Activated naive CD8-positive, alpha-beta T cell (primary cell): Measurements from ENCODE around the gene PRSS38.
"Not testable (repeated sequence)": the region's sequence is repeated elsewhere in the genome, so short reads cannot be mapped to it uniquely, and the experiment has no call there.

Experiments used
- H3K27ac Mint-ChIP-seq: one replicate; pipeline ENCODE4 v1.8.0; 2021; ENCODE audit warnings: mixed read lengths
- H3K27me3 Mint-ChIP-seq: one replicate; pipeline ENCODE4 v1.8.0; 2021; ENCODE audit warnings: mixed read lengths
- H3K36me3 Mint-ChIP-seq: one replicate; pipeline ENCODE4 v1.8.0; 2021; ENCODE audit warnings: mixed read lengths
- H3K4me1 Mint-ChIP-seq: one replicate; pipeline ENCODE4 v1.8.0; 2021; ENCODE audit warnings: low read depth, mixed read lengths
- H3K4me3 Mint-ChIP-seq: one replicate; pipeline ENCODE4 v1.8.0; 2021; ENCODE audit warnings: mild to moderate bottlenecking, mixed read lengths
- H3K9me3 Mint-ChIP-seq: one replicate; pipeline ENCODE4 v1.8.0; 2021; ENCODE audit warnings: low read depth, mixed read lengths

PRSS38 gene

DNA sequence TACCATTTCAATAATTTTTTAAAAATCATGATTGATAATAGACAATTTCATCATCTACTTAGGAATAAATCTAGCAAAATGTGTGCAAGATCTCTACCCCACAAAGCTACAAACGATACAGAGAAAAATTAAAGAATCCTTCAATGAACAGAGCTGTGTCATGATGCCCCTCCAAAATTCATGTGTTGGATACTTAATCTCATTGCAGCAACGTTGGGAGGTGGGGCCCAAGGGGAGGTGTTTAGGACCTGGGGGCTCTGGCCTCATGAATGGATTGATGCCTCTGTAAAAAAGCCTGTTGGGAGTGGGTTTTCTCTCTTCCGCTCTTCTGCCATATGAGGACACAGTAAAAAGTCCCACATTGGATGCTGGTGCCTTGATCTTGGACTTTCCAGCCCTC, 54.9 kb downstream of the PRSS38 start:
- Mint-ChIP-seq H3K9me3 (peaks cover 6% of the 10 kb centered on the region), H3K27ac (peak overlapping the region; percentile 64), H3K27me3 (no peaks in the 10 kb centered on the region), H3K4me1 (peaks cover 45% of the 10 kb centered on the region), H3K4me3 (peak overlapping the region; percentile 72), H3K36me3 (peaks cover 3% of the 10 kb centered on the region)

DNA sequence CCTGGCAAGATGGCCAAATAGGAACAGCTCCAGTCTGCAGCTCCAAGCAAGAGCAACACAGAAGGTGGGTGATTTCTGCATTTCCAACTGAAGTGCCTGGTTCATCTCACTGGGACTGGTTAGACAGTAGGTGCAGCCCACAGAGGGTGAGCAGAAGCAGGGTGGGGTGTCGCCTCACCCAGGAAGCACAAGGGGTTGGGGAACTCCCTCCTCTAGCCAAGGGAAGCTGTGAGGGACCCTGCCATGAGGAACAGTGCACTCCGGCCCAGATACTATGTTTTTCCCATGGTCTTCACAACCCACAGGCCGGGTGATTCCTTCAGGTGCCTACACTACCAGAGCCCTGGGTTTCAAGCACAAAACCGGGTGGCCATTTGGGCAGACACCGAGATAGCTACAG, 56.4 kb downstream of the PRSS38 start:
- H3K4me3 Mint-ChIP-seq, result peak overlapping the region; percentile 44
- H3K27ac Mint-ChIP-seq, result not testable (repeated sequence)

DNA sequence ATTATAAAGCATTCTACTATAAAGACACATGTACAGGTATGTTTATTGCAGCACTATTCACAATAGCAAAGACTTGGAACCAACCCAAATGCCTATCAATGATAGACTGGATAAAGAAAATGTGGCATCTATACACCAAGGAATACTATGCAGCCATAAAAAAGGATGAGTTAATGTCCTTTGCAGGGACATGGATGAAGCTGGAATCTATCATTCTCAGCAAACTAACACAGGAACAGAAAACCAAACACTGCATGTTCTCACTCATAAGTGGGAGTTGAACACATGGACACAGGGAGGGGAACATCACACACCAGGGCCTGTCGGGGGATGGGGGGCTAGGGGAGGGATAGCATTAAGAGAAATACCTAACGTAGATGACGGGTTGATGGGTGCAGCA, 62.3 kb downstream of the PRSS38 start:
- H3K9me3 Mint-ChIP-seq, H3K36me3 Mint-ChIP-seq, H3K4me3 Mint-ChIP-seq, H3K4me1 Mint-ChIP-seq, H3K27me3 Mint-ChIP-seq, H3K27ac Mint-ChIP-seq: not testable (repeated sequence)

More for the DNA sequence above, 56.4 kb downstream of the PRSS38 start:
- peaks cover 45% of the 10 kb centered on the region for H3K4me1 Mint-ChIP-seq
- not testable (repeated sequence) for H3K27me3 Mint-ChIP-seq, H3K36me3 Mint-ChIP-seq, H3K9me3 Mint-ChIP-seq

DNA sequence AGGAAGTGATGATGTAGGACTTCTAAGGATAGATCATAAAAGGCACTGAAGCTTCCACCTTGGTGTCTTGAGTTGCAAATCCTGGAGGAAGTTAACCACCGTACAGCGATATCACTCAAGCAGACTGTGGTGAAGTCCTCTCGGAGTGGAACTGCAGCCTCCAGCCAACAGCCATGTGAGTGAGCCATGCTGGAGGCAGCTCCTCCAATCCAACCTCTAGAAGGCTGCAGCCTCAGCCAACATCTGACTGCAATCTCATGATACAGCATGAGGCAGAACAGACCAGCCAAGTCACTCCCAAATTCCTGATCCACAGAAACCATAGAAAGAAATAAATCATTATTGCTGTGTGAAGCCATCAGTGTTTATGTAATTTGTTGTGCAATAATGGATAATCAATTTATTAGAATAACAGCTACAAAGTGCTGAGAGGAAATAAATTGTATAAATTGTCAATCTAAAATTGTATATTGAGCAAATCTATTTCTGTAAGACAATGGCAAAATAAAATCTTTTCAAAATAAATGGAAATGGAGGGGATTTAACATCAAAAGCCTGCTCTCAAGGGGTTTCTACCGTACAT, 65.0 kb downstream of the PRSS38 start:
- Mint-ChIP-seq H3K4me3 (no peak overlapping the region), H3K27ac (no peak overlapping the region), H3K36me3 (no peaks in the 10 kb centered on the region), H3K9me3 (no peaks in the 10 kb centered on the region), H3K4me1 (peaks cover 11% of the 10 kb centered on the region), H3K27me3 (no peaks in the 10 kb centered on the region)

DNA sequence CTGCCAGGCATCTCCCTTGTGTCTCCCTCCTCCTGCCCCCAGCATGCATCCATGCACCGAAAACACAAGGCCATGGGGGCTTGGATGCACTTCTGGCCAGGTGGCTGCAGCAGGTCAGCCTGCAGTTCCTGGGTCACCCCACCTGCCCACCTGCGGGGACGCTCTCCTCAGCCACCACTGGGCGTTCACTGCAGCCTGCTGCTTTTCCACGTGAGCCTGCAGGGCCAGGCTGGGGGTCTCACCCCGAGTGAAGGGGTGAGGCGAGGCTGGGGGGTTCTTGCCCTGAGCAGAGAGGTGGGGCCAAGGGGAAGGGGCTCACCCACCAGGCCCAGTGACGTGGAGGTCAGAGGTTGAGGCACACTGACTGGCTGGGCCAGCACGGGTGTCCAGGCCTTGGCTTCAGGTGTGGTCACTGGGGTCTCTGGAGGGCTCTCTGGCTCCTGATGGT, 67.6 kb downstream of the PRSS38 start:
- Mint-ChIP-seq H3K27me3 (no peaks in the 10 kb centered on the region), H3K4me1 (peaks cover 18% of the 10 kb centered on the region), H3K27ac (no peak overlapping the region), H3K4me3 (no peak overlapping the region), H3K9me3 (no peaks in the 10 kb centered on the region), H3K36me3 (no peaks in the 10 kb centered on the region)

DNA sequence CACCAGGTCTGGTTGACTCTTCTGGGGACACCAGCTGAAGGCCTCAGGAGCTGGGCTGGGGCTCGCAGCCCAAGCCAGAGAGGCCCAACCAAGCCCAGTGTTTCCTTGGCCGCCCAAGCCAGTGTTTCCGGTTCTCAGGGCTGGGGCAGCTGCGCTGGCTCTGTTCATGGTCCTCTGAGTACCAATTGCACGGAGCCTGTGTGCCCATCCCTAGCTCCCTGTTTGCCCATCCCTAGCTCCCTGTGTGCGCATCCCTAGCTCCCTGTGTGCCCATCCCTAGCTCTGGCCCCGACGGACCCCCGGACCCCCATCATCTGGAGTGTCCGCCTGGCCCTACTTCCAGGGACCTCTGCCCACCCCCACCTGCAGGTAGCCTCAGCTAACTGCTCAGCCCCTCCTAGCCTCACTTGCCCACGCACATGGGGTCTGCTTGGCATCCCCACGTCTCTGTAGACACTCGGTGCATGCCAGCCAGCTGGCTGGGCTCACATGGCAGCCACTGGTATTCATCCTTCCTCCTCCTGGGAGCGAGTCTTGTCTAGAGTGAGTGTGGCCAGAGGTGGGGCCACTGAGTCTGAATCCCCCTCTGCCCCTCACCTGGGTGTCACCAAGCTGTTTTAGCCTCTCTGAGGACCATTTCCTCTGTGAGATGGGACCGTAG, 68.3 kb downstream of the PRSS38 start:
- Mint-ChIP-seq H3K36me3 (no peaks in the 10 kb centered on the region), H3K4me3 (no peak overlapping the region), H3K27ac (no peak overlapping the region), H3K9me3 (no peaks in the 10 kb centered on the region), H3K4me1 (peaks cover 18% of the 10 kb centered on the region), H3K27me3 (no peaks in the 10 kb centered on the region)

DNA sequence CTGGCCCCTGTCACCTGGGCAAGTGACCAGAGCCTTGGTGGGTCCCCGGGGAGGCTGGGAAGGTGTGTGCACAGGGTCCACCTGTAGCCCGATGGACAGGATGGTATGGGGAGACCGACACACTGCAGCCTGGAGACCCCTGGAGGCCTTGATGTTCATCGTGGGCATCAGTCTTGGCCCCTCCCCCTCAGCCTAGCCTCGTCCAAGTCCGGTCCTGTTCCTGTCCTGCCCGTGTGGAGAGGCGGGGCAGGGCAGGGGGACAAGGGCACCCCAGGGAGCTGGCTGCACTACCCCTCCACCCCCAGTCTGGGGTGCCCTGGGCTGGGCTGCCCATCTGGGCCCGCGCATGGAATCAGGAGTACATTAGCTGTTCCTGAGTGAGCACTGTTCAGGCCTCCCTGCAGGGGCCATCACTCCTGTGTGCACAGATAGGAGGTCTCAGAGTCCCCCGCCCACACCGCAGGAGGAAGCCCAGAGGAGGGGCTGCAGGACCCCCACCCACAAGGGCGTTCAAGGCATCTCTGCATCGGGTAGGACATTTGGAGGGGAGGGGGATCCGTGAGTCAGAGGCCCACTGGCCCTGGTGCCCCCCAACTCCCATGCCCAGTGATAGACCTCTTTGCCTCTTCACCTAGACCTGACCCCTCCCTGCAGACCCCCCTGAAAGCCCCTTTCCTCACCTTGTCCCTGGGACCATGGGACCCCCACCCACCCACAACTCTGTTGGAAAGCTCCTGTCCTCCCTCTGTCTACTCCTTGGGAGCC, 69.1 kb downstream of the PRSS38 start:
- no peaks in the 10 kb centered on the region for H3K27me3 Mint-ChIP-seq
- H3K9me3 Mint-ChIP-seq, result no peaks in the 10 kb centered on the region
- no peaks in the 10 kb centered on the region for H3K36me3 Mint-ChIP-seq
- no peak overlapping the region for H3K4me3 Mint-ChIP-seq
- H3K27ac Mint-ChIP-seq, result no peak overlapping the region
- H3K4me1 Mint-ChIP-seq, result peaks cover 19% of the 10 kb centered on the region

DNA sequence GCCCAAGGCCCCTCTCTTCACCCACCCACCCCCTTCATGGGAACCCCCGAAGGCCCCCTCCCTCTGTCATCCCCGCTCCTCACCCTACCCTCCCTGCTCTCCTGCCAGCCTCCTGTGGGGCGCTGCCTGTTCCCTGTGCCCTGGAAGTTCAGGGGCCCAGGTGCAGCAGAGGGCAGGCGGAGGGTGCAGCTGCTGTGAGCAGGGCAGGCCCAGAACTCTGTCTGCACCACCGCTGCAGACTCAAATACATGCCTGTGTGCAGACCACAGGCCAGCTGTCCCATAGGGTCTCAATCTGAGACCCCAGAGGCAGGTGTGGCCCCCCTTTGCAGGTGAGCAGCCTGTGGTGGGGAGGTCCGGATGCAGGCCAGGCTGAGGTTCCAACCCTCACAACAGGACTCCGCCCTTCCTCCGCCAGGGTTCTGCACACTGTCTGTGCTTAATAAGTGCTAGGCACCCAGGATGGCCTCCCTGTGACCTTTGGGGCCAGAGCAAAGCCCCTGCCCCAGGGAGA, 69.7 kb downstream of the PRSS38 start:
- H3K9me3 Mint-ChIP-seq, result no peaks in the 10 kb centered on the region
- peak overlapping the region; percentile 66 for H3K27ac Mint-ChIP-seq
- H3K4me3 Mint-ChIP-seq, result peak overlapping the region; percentile 63
- H3K27me3 Mint-ChIP-seq, result no peaks in the 10 kb centered on the region
- H3K4me1 Mint-ChIP-seq, result peaks cover 19% of the 10 kb centered on the region
- no peaks in the 10 kb centered on the region for H3K36me3 Mint-ChIP-seq

DNA sequence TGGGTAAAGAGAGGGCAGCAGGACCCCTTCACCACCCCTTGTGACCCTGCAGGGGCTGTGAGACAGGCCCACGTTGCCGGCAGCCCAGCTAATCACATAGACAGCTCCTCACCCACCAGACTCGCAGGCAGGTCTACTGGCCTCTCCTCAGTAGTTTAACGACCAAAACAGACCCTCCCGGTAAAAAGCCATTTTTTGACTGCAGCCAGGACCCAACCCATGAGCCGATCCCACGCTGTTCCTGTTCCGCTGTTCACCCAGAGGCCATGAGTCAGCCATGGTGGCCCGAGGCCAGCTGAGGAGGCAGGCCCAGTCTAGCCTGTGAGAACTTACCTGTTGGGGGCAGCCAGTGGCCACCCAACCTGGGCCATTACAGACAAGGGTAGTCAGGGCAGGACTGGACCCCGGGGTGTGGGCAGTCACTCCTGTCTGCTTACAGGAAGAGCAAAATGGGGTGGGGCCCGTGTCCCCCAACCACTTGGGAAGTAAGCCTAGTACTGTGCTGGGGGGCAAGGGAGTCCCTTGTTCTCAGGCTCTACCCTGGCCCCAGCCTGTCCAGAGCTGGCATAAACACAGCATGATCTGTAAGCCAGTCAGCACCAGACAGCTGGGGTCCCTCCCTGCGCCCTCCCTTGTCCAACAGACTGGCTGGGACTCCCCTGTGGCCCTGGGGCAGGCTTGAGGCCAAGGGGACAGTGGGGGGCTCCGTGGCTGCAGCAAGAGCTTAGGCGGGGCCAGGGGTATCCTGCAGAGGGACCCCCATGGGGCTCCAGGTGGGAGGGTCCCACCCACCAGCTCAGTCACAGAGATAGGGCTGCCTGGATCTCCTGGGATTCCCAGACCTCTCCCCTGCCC, 70.4 kb downstream of the PRSS38 start:
- Mint-ChIP-seq H3K27me3 (no peaks in the 10 kb centered on the region), H3K36me3 (no peaks in the 10 kb centered on the region), H3K27ac (peak overlapping the region; percentile 66), H3K4me1 (peaks cover 19% of the 10 kb centered on the region), H3K4me3 (peak overlapping the region; percentile 63), H3K9me3 (no peaks in the 10 kb centered on the region)

DNA sequence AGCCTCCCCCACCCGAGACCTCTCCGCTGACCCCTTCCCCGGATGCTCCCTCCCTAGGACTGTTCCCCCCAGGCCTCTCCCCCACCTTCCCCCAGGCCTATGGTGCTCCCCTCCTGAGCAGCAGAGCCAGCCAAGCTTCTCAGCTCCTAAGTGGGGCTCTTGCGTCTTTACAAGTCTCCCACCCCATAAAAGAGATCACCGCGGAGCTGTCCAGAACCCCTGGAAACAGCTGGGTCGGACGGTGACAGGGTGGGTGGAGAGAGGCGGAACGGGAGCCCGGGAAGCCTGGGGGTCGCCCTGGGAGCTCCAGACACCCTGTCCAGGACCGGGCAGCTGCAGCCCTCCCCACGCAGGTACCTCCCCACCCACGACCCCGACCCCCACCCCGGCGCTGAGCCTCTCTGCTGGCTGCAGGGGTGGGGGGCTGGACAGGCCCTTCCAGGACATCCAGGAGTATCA, 71.1 kb downstream of the PRSS38 start:
- Mint-ChIP-seq H3K9me3 (no peaks in the 10 kb centered on the region), H3K4me3 (peak overlapping the region; percentile 38), H3K4me1 (peaks cover 19% of the 10 kb centered on the region), H3K27me3 (no peaks in the 10 kb centered on the region), H3K36me3 (no peaks in the 10 kb centered on the region), H3K27ac (peak overlapping the region; percentile 54)

DNA sequence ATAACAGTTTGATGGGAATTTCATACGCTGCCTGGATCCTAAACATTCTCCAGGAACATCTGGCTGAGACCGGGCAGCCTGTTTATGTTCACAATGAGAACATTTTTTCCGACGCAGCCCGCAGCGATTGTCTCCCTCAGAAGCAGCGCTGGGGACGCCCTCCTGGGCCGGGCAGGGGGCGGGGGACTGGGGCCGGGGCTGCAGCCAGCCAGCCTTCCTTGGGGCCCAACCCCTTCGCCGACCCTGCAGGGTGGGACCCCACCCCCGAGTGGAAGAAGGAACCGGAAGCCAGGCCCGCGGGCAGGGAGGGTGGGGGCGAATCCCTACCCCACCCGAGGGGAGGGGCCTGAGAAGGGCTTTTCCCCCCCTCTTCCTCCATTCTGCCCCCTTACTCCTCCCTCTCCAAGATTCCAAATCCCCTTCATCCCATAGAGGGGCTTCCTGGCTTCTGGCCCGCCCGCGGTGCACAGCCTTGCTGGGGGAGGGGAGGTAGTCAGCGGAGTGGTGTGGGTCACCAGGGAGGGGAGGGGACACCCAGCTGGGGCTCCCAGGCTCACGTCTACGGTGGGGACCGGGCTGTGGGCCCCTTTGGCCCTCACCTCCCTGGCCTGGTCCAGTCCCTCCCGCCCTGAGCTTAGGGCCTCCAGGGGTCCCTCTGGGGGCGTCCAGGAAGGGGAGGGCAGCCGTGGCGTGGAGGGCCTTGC, 71.7 kb downstream of the PRSS38 start:
- Mint-ChIP-seq H3K27me3 (no peaks in the 10 kb centered on the region), H3K4me3 (peak overlapping the region; percentile 38), H3K27ac (no peak overlapping the region), H3K36me3 (no peaks in the 10 kb centered on the region), H3K9me3 (no peaks in the 10 kb centered on the region), H3K4me1 (peaks cover 19% of the 10 kb centered on the region)

DNA sequence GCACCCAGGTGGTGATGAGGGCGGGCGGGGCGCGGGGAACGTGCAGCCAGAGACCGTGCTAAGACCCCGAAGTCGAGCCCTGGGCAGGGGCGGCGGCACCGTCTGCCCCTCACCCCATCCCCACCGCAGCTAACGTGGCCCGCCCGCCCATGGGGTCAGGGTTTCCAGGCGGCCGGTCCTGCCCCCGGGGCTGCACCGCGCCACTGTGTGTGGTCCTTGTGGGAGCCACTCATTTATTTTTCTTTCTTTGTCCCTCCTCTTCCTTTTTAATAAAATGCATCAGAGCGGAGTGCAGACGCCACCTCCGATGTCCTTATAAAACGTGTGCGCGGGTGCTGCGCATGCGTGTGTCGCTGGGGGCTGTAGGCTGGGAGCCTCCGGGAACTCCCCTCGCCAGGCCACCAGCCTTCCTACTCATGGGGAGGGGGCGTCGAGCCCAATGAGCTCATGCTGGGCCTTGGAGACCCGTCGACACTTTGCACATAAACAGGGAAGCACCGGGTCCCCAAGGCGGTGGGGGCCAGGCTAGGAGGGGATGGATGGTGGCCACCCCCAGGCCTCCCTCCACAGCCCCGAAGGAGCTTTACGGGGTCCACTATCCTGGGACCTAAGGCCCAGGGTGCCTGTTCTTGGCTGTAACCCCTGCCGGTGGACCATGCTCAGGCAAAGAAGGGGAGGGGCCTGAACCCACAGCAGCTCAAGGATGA, 72.4 kb downstream of the PRSS38 start:
- H3K27me3 Mint-ChIP-seq, result no peaks in the 10 kb centered on the region
- peaks cover 19% of the 10 kb centered on the region for H3K4me1 Mint-ChIP-seq
- no peaks in the 10 kb centered on the region for H3K36me3 Mint-ChIP-seq
- no peaks in the 10 kb centered on the region for H3K9me3 Mint-ChIP-seq
- peak overlapping the region; percentile 76 for H3K4me3 Mint-ChIP-seq
- H3K27ac Mint-ChIP-seq, result peak overlapping the region; percentile 50

DNA sequence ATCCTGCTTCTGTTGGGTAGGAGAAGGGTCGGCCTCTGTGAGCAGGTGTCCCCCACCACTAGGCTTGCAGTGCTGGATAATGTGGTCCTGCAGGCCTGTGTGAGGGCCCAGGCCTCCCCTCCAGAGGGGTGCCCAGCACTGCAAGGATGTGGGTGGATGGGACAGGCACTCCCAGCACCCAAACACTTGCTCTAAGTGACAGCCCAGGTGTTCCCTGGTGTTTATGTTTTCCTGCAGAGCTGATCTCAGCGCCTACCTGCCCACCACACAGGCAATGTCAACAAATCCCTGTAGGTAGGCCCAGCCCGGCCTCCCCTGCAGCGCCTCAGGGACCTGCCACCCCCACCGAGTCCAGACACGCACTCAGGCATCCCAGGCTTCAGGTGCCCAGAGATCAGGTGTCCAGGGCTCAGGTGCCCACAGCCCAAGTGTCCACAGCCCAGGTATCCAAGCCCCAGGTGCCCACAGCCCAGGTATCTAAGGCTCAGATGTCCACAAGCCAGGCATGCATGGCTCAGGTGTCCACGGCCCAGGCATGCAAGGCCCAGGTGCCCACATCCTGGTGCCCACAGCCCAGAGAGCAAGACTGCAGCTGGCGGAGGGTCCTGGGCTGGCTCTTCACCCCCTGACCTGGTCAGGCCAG, 73.0 kb downstream of the PRSS38 start:
- H3K36me3 Mint-ChIP-seq, result no peaks in the 10 kb centered on the region
- no peak overlapping the region for H3K4me3 Mint-ChIP-seq
- H3K27me3 Mint-ChIP-seq, result no peaks in the 10 kb centered on the region
- no peak overlapping the region for H3K27ac Mint-ChIP-seq
- H3K9me3 Mint-ChIP-seq, result no peaks in the 10 kb centered on the region
- H3K4me1 Mint-ChIP-seq, result peaks cover 19% of the 10 kb centered on the region
